GM10266 (cell line): ENCODE results near the gene SVOP.
"Not testable (repeated sequence)": the region's sequence is repeated elsewhere in the genome, so short reads cannot be mapped to it uniquely, and the experiment has no call there.

ENCODE experiments used
- DNase-seq: peaks from one replicate; pipeline ENCODE4 v3.0.0; 2012; ENCODE audit errors: extremely low spot score
- TF ChIP-seq, protein P1 (sequence below): IDR thresholded peaks from 2 replicates; pipeline ENCODE4 v1.5.1; 2012; ENCODE audit warnings: mild to moderate bottlenecking, low read depth; ENCODE audit not compliant: control insufficient read depth, insufficient read depth; ENCODE audit errors: missing control alignments

Gene SVOP

DNA sequence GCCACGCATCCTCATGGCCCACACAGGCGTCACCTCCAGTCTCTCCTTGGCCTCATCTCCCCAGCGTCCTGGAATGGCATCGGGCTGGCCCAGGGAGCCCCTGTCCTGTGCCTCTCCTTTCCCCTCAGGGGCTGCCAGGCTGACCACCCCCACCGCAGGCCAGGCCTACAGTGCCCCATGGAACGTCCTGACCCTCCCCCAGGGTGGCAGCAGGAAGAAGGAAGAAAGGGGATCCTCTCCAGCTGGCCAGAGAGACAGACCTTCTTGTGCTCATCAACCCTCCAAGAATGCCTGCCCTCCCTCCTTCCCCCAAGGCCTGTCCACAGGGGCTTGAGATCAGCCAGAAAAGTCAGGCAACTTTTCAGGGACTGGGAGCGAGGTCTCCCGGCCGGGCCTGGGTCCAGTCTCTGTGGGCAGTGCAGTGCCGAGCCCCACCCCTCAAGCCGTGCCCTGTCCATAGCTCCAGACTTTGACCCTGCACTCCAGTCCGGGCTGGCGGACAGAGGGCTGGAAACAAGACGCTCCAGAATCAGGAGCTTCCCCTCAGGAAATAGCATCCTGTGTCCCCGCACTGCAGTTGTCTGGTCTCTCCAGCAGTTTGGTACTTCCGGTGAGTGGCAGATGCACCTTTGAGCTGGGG lies 141.1 kb downstream of the SVOP start, which contains the start of gene DAO:
Gene DAO, plus strand, starts transcription at position 478 of the 640 bp plus-strand sequence. CDS start 4,915 bp downstream, outside the sequence.
- DNase-seq: no peak
- TF ChIP-seq, protein P1, sequence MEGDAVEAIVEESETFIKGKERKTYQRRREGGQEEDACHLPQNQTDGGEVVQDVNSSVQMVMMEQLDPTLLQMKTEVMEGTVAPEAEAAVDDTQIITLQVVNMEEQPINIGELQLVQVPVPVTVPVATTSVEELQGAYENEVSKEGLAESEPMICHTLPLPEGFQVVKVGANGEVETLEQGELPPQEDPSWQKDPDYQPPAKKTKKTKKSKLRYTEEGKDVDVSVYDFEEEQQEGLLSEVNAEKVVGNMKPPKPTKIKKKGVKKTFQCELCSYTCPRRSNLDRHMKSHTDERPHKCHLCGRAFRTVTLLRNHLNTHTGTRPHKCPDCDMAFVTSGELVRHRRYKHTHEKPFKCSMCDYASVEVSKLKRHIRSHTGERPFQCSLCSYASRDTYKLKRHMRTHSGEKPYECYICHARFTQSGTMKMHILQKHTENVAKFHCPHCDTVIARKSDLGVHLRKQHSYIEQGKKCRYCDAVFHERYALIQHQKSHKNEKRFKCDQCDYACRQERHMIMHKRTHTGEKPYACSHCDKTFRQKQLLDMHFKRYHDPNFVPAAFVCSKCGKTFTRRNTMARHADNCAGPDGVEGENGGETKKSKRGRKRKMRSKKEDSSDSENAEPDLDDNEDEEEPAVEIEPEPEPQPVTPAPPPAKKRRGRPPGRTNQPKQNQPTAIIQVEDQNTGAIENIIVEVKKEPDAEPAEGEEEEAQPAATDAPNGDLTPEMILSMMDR: no peak

- TF ChIP-seq, protein P1: no peak
- DNase-seq: no peak
These were observed 144.3 kb downstream of the SVOP start for GRCh38 chr12:108876550-108876949.

DNA sequence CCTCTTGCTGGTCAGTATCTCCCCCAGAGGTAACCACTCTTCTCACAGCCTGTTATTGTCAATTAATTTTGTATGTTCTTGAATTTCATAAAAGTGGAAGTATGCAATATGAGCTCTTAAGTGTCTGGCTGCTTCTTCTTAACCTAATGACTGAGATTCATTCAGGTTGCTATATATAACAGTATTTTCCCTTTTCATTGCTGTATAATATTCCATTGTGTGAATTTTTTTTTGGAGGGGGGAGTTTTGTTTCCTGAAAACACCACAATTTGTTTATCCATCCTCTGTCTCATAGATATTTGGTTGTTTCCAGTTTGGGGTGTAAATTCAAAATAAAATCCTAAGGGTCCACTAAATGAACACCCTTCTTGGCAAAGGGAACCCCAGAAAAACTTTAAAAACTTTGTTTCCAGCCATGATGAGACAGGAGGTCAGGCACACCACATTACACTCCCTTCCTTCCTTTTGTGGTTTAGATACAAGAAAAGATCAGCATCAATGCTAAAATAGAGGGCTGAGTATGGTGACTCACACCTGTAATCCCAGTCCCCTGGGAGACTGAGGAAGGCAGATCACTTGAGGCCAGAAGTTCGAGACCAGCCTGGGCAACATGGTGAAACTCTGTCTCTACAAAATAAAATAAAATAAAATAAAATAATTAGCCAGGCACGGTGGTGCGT lies 145.0 kb downstream of the SVOP start:
- no peak for DNase-seq
- TF ChIP-seq, protein P1: no peak

- no peak for DNase-seq
- TF ChIP-seq, protein P1: no peak
These were observed 145.6 kb downstream of the SVOP start for GRCh38 chr12:108875280-108875679.

- DNase-seq: no peak
- TF ChIP-seq, protein P1: no peak
These were observed 152.1 kb downstream of the SVOP start for GRCh38 chr12:108868781-108869180.

DNA sequence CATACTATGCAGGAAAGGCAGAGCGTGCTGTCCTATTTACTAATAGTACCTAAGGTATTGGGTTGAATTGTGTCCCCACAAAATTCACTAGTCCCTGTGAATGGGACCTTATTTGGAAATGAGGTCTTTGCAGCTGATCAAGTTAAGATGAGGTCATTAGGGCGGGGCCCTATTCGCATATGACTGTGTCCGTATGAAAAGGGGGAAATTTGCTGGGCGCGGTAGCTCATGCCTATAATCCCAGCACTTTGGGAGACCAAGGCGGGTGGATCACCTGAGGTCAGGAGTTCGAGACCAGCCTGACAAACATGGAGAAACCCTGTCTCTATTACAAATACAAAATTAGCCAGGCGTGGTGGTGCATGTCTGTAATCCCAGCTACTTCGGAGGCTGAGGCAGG lies 154.8 kb downstream of the SVOP start:
- not testable (repeated sequence) for DNase-seq

GRCh38 chr12:108865169-108865568 lies 155.7 kb downstream of the SVOP start:
- TF ChIP-seq, protein P1: no peak

More at GRCh38 chr12:108865169-108865568, 155.7 kb downstream of the SVOP start:
- no peak for DNase-seq
